HFFc6 (cell line): ENCODE results near the gene ACTBL2. TPM values are rescaled to one million over a fixed set of nuclear protein-coding genes. Genes with fewer than 3 reads are reported as not detected.
"Not testable (repeated sequence)": the region's sequence is repeated elsewhere in the genome, so short reads cannot be mapped to it uniquely, and the experiment has no call there.

Source experiments
- DNase-seq: peaks from one replicate; pipeline ENCODE4 v3.0.0-alpha.2; 2018
- H3K27ac Mint-ChIP-seq: 2 replicates; pipeline ENCODE4 v1.8.0; 2020; ENCODE audit warnings: mild to moderate bottlenecking, mixed read lengths
- H3K27me3 Mint-ChIP-seq: 2 replicates; pipeline ENCODE4 v1.8.0; 2021; ENCODE audit warnings: mild to moderate bottlenecking, moderate library complexity, mixed read lengths; ENCODE audit not compliant: insufficient read depth
- H3K36me3 Mint-ChIP-seq: 2 replicates; pipeline ENCODE4 v1.8.0; 2021; ENCODE audit warnings: low read depth, mixed read lengths
- H3K4me1 Mint-ChIP-seq: 2 replicates; pipeline ENCODE4 v1.8.0; 2020; ENCODE audit warnings: low read depth, mixed read lengths
- H3K4me3 Mint-ChIP-seq: 2 replicates; pipeline ENCODE4 v1.8.0; 2020; ENCODE audit warnings: mild to moderate bottlenecking, moderate library complexity, mixed read lengths
- H3K9me3 Mint-ChIP-seq: 2 replicates; pipeline ENCODE4 v1.8.0; 2020; ENCODE audit warnings: mild to moderate bottlenecking, mixed read lengths
- CTCF ChIP-seq: fragments of 200-600 bp; sonication (generic); IDR thresholded peaks from 2 replicates; pipeline ENCODE4 v1.5.0; 2021; ENCODE audit warnings: antibody characterized with exemption, mild to moderate bottlenecking
- long read RNA-seq: library from polyadenylated mRNA; unstranded; transcript quantifications from one replicate; pipeline ENCODE4 v2.0.0, GENCODE V29; 2019
- total RNA-seq, 6 experiments: library from RNA; stranded (reverse); fragmentation: NEBNext Ultra II Directional; extraction: Animal tissue kit (Norgen Biotek cat#: 25700); gene quantifications; 2 replicates in 1 of 6; 3 replicates in 5 of 6; pipeline ENCODE4 v1.2.3, GENCODE V29; 2021

Gene ACTBL2
- not detected for total RNA-seq
- long read RNA-seq, partial matches to known transcripts, result 0 of 1 reads
- long read RNA-seq, other reads (novel, unspliced or antisense), result 0 of 1 reads

GRCh38 chr5:57482671-57483106, at the start of gene ACTBL2:
Gene ACTBL2 (minus strand): TSS chr5:57482811. CDS start chr5:57482707, 104 bp downstream.
- H3K27me3 Mint-ChIP-seq, result peaks cover 5% of the 10 kb centered on the region
- peak; percentile 59 for DNase-seq
- no peak within 1 kb of the TSS for H3K4me3 Mint-ChIP-seq
- H3K9me3 Mint-ChIP-seq, result no peaks in the 10 kb centered on the region
- H3K36me3 Mint-ChIP-seq, result peaks cover 7% of the 10 kb centered on the region; the same call in 1 of the 2 replicates
- H3K27ac Mint-ChIP-seq, result no peak within 1 kb of the TSS; the same call in 1 of the 2 replicates
- H3K4me1 Mint-ChIP-seq, result peaks cover 27% of the 10 kb centered on the region
- no peak for TF ChIP-seq CTCF

- Mint-ChIP-seq H3K27me3 (peaks cover 2% of the 10 kb centered on the region), H3K4me1 (peaks cover 10% of the 10 kb centered on the region), H3K4me3 (no peak overlapping the region), H3K36me3 (no peaks in the 10 kb centered on the region), H3K9me3 (no peaks in the 10 kb centered on the region), H3K27ac (no peak overlapping the region)
- DNase-seq, result no peak
- no peak for TF ChIP-seq CTCF
Measured at GRCh38 chr5:57531333-57531732, 48.7 kb upstream of the ACTBL2 start.

- Mint-ChIP-seq H3K27me3 (peaks cover 2% of the 10 kb centered on the region), H3K36me3 (no peaks in the 10 kb centered on the region), H3K4me3 (no peak overlapping the region), H3K27ac (no peak overlapping the region), H3K9me3 (no peaks in the 10 kb centered on the region), H3K4me1 (peaks cover 10% of the 10 kb centered on the region)
- DNase-seq, result no peak
- no peak for TF ChIP-seq CTCF
Measured at GRCh38 chr5:57529864-57530263, 47.3 kb upstream of the ACTBL2 start.

- Mint-ChIP-seq H3K27ac (no peak overlapping the region), H3K4me3 (no peak overlapping the region), H3K27me3 (peaks cover 2% of the 10 kb centered on the region), H3K4me1 (peaks cover 4% of the 10 kb centered on the region), H3K36me3 (no peaks in the 10 kb centered on the region), H3K9me3 (no peaks in the 10 kb centered on the region)
- TF ChIP-seq CTCF, result no peak
- no peak for DNase-seq
Measured at GRCh38 chr5:57527870-57528269, 45.3 kb upstream of the ACTBL2 start.

GRCh38 chr5:57524348-57525060, 41.9 kb upstream of the ACTBL2 start:
- H3K36me3 Mint-ChIP-seq, result no peaks in the 10 kb centered on the region
- H3K4me1 Mint-ChIP-seq, result no peaks in the 10 kb centered on the region
- H3K27ac Mint-ChIP-seq, result no peak overlapping the region
- no peak overlapping the region for H3K4me3 Mint-ChIP-seq
- no peak for TF ChIP-seq CTCF
- no peak for DNase-seq
- peaks cover 5% of the 10 kb centered on the region for H3K27me3 Mint-ChIP-seq
- peaks cover 5% of the 10 kb centered on the region; the same call in 1 of the 2 replicates for H3K9me3 Mint-ChIP-seq

GRCh38 chr5:57522477-57522876, 39.9 kb upstream of the ACTBL2 start:
- H3K36me3 Mint-ChIP-seq, H3K4me3 Mint-ChIP-seq: not testable (repeated sequence)

GRCh38 chr5:57518415-57518814, 35.8 kb upstream of the ACTBL2 start:
- not testable (repeated sequence) for DNase-seq, H3K36me3 Mint-ChIP-seq, H3K9me3 Mint-ChIP-seq, H3K4me3 Mint-ChIP-seq, H3K27ac Mint-ChIP-seq, H3K4me1 Mint-ChIP-seq, H3K27me3 Mint-ChIP-seq

More at GRCh38 chr5:57522477-57522876, 39.9 kb upstream of the ACTBL2 start:
- not testable (repeated sequence) for H3K27me3 Mint-ChIP-seq, H3K27ac Mint-ChIP-seq, H3K4me1 Mint-ChIP-seq, H3K9me3 Mint-ChIP-seq, DNase-seq
